ENCODE results near the gene SLC5A7. TPM values are rescaled to one million over a fixed set of nuclear protein-coding genes. Genes with fewer than 3 reads are reported as not detected.

Gene SLC5A7
- total RNA-seq, 2 experiments from 2014 or later: not detected

- POLR2A ChIA-PET: no interaction called here
- no peak overlapping the region for H3K27ac Mint-ChIP-seq
- no peak for DNase-seq
- no peaks in the 10 kb centered on the region for H3K4me1 Mint-ChIP-seq
- H3K9me3 Mint-ChIP-seq: no peaks in the 10 kb centered on the region
- H3K27me3 Mint-ChIP-seq: no peaks in the 10 kb centered on the region
- H3K4me3 Mint-ChIP-seq: no peak overlapping the region
- H3K36me3 Mint-ChIP-seq (ENCODE audit: low read depth): no peaks in the 10 kb centered on the region
- CTCF ChIA-PET: no interaction called here
Observed at GRCh38 chr2:108026092-108026794, 39.9 kb downstream of the SLC5A7 start.

- CTCF ChIA-PET: no interaction called here
- Mint-ChIP-seq H3K27ac (no peak overlapping the region), H3K9me3 (no peaks in the 10 kb centered on the region), H3K4me3 (no peak overlapping the region), H3K36me3 (ENCODE audit: low read depth) (no peaks in the 10 kb centered on the region), H3K27me3 (no peaks in the 10 kb centered on the region), H3K4me1 (no peaks in the 10 kb centered on the region)
- no peak for DNase-seq
- POLR2A ChIA-PET: no interaction called here
Observed at GRCh38 chr2:108029496-108029895, 43.2 kb downstream of the SLC5A7 start.

DNA sequence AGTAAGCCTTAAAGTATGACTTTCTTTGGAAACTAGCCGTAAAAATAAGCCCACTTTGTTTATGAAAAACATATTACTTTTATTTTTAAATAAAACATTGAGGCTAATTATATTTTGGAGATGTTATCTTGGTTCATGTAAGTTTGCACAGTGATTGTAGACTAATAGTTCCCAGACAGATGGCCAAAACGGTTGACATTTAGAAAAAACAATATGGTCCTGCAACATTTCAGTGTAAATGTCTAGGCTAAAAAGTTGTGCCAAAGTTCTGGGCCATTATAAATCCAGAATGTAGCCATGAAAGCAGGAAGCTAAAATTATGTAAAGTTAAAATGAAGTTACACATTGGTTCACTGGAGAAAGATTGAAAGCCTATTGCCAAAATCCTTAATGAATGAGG, 43.6 kb downstream of the SLC5A7 start:
- CTCF ChIA-PET: no interaction called here
- H3K27ac Mint-ChIP-seq: no peak overlapping the region

DNA sequence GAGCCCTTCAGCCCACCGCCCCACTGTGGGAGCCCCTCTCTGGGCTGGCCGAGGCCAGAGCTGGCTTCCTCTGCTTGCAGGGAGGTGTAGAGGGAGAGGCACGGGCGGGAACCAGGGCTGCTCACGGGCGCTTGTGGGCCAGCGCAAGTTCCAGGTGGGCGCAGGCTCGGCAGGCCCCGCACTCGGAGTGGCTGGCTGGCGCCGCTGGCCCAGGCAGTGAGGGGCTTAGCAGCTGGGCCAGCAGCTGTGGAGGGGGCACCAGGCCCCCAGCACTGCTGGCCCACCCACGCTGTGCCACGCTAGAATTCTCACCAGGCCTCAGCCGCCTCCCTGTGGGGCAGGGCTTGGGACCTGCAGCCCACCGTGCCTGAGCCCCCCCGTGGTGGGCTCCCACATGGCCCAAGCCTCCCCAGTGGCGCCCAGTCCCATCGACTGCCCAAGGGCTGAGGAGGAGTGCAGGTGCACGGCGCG, 45.2 kb downstream of the SLC5A7 start:
- H3K27me3 Mint-ChIP-seq: no peaks in the 10 kb centered on the region
- ChIA-PET CTCF (no interaction called here), POLR2A (no interaction called here)
- no peak overlapping the region for H3K4me3 Mint-ChIP-seq
- H3K4me1 Mint-ChIP-seq: no peaks in the 10 kb centered on the region
- no peaks in the 10 kb centered on the region for H3K9me3 Mint-ChIP-seq
- no peak overlapping the region for H3K27ac Mint-ChIP-seq
- no peaks in the 10 kb centered on the region for H3K36me3 Mint-ChIP-seq (ENCODE audit: low read depth)
- DNase-seq: no peak

More for the DNA sequence above, 43.6 kb downstream of the SLC5A7 start:
- POLR2A ChIA-PET: no interaction called here
- Mint-ChIP-seq H3K4me3 (no peak overlapping the region), H3K9me3 (no peaks in the 10 kb centered on the region), H3K36me3 (ENCODE audit: low read depth) (no peaks in the 10 kb centered on the region), H3K27me3 (no peaks in the 10 kb centered on the region), H3K4me1 (no peaks in the 10 kb centered on the region)
- no peak for DNase-seq

GRCh38 chr2:108034843-108035242, 48.5 kb downstream of the SLC5A7 start:
- no peaks in the 10 kb centered on the region for H3K36me3 Mint-ChIP-seq (ENCODE audit: low read depth)
- no peak overlapping the region for H3K4me3 Mint-ChIP-seq
- H3K4me1 Mint-ChIP-seq: no peaks in the 10 kb centered on the region
- DNase-seq: no peak
- ChIA-PET POLR2A (no interaction called here), CTCF (no interaction called here)
- H3K27ac Mint-ChIP-seq: no peak overlapping the region
- peaks cover 2% of the 10 kb centered on the region for H3K27me3 Mint-ChIP-seq
- no peaks in the 10 kb centered on the region for H3K9me3 Mint-ChIP-seq

- H3K4me3 Mint-ChIP-seq: no peak overlapping the region
- no peaks in the 10 kb centered on the region for H3K4me1 Mint-ChIP-seq
- DNase-seq: no peak
- no peaks in the 10 kb centered on the region for H3K36me3 Mint-ChIP-seq (ENCODE audit: low read depth)
- H3K27ac Mint-ChIP-seq: no peak overlapping the region
- no peaks in the 10 kb centered on the region for H3K9me3 Mint-ChIP-seq
- ChIA-PET POLR2A (no interaction called here), CTCF (no interaction called here)
- H3K27me3 Mint-ChIP-seq: no peaks in the 10 kb centered on the region
Observed at GRCh38 chr2:108048752-108049151, 62.4 kb downstream of the SLC5A7 start.

GRCh38 chr2:108058576-108059137, 72.3 kb downstream of the SLC5A7 start:
- H3K4me3 Mint-ChIP-seq: no peak overlapping the region
- ChIA-PET POLR2A (no interaction called here), CTCF (no interaction called here)
- no peaks in the 10 kb centered on the region for H3K9me3 Mint-ChIP-seq
- H3K36me3 Mint-ChIP-seq (ENCODE audit: low read depth): no peaks in the 10 kb centered on the region
- H3K27ac Mint-ChIP-seq: no peak overlapping the region
- H3K27me3 Mint-ChIP-seq: peaks cover 3% of the 10 kb centered on the region
- H3K4me1 Mint-ChIP-seq: no peaks in the 10 kb centered on the region
- no peak for DNase-seq

DNA sequence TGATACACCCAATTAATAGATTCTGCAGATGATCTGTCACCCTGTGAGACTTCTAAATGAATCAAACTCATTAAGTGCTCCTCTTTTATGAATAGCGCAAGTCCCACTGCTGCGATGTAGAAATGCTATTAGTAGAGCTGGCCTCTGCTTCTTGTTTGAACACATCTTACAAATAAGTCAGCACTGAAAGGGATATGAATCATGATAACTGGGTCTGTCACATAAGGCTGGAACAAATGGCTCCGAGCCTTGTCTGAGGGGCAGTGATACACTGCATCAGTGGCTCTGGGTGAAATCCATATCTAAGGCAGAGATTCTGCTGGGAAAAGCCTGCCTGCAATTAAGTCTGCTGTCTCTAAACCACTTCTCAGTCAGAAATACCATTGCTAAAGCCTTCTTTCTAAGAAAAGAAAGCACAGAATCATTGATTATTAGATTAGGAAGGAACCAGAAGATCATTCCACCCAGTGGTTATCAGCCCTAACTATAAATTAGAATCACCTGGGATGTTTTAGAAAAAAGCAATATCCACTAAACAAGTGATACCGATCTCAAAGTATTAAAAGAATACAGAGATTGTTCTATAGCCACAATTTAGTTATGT, 75.2 kb downstream of the SLC5A7 start:
- Mint-ChIP-seq H3K36me3 (ENCODE audit: low read depth) (no peaks in the 10 kb centered on the region), H3K4me3 (no peak overlapping the region), H3K27me3 (no peaks in the 10 kb centered on the region), H3K27ac (no peak overlapping the region), H3K4me1 (no peaks in the 10 kb centered on the region), H3K9me3 (no peaks in the 10 kb centered on the region)
- POLR2A ChIA-PET: no interaction called here
- CTCF ChIA-PET: no interaction called here
- no peak for DNase-seq

Other genes starting within 250 kb of the SLC5A7 start
- under 1 TPM in 1 of 2 experiments, not detected in 1; 0.02 TPM for gene RGPD4, start 159.6 kb upstream of the SLC5A7 start, total RNA-seq

Measured in activated CD4-positive, alpha-beta T cell treated with anti-CD3 and anti-CD28 coated beads, Interleukin-2, amount 10 ng/mL, durations not matched to agents 7 days and 5 days (primary cell).